Bladder microvascular endothelial cell (primary cell): ENCODE results near the gene DYNC1LI1. TPM values are rescaled to one million over a fixed set of nuclear protein-coding genes. Genes with fewer than 3 reads are reported as not detected.

ENCODE experiments used
- total RNA-seq: library from RNA; depleted of rRNA; stranded (reverse); fragments of >200 nt; gene quantifications from 2 replicates; pipeline ENCODE4 v1.2.3, GENCODE V29; 2014

The DYNC1LI1 gene
- 31.2 and 40.3 TPM in 2 replicates for total RNA-seq

DNA sequence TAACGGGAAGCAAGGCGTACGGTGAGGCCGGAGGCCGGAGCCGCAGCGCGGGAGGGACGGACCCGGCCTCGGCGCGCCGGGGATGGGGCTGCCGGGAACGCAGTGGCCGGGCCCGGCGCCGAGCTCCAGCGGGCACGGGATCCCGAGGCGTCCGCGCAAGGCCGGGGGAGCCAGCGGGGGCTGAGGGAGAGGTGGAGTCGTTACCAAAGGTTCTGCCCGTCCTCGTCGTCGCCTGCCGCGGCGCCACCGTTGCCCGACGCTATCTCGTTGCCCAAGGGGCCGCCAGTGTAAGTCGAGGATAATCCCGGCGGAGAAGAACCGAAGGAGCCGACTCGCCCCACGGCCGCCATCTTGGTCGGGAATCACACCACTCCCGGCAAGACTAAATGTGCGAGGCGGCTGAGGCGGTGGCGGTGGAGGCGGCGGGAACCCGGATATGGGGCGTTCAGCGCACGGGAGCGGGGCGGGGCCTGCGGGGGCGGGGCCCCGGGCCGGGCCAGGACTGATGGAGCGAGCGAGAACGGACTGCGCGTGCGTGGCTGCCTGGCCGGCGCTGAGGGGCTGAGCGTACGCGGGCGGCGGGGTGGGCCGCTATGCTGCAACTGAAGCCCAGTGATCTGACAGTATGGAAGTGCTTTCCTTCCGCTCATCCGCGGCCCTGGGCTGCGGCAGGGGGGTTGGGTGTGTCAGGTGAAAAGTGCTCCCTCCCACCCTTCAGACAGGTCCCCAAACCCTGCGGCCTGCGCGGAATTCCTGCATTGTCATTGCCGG lies at the start of gene DYNC1LI1:
Gene DYNC1LI1 (minus strand): TSS at position 438 of the 771 bp plus-strand sequence. CDS start 88 bp downstream, at position 350.

DNA sequence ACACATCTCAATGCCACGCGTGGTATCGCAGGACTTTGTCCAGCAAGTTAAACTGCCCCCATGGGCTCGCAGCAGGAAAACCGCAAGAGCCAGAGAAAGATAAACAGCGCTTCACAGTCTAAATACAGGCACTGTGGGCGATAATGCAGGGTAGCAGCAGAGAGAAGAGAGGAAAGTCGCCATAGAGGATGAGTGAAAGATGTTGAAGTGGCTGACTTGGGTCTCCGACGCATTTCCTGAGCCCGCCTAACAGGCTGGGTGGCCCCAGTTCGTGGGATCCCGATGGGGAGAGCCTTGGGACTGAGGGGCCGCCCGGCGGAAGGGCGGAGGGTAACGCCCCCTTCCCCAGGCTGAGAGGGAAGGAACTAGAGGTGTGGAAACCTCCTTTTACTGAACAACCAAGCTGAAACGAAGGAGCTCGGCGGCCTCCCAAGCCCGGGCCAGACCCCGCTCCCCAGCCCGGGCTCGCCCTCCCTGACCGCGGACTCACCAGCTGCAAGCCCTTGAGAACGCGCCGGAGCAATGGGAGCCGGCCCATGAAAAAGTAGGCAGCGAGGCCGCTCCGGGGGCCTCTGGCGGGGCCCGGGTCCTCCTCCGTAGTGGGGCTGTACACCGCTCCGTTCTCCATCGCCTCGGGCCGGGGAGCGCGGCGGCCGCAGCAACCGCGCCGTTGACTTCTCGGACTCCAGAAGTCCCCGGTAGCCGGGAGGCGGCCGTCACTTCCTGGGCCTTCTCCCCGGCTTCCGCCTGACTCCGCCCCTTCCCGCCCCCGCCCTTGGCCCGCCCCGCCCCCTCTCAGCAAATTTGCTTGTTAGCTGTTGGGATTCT lies 68.3 kb downstream of the DYNC1LI1 start, which contains the start of gene CMTM6:
Gene CMTM6 (minus strand): TSS at position 735 of the 828 bp plus-strand sequence. CDS start 107 bp downstream, at position 628.

Other genes starting within 250 kb of the DYNC1LI1 start
- gene CMTM7, start 179.0 kb downstream of the DYNC1LI1 start, total RNA-seq: 8.4 and 29.6 TPM in 2 replicates
- gene CMTM6, start 68.0 kb downstream of the DYNC1LI1 start, total RNA-seq: 64.3 and 85.8 TPM in 2 replicates
- 19.8 and 31.7 TPM in 2 replicates for gene CNOT10, start 114.3 kb upstream of the DYNC1LI1 start, total RNA-seq
- under 0.01 TPM in 1 of 2 replicates, not detected in the other for gene TRIM71, start 247.1 kb upstream of the DYNC1LI1 start, total RNA-seq